Measurements from ENCODE around the gene ADGRB3.

ADGRB3 gene

GRCh38 chr6:68695838-68696237 lies 60.8 kb downstream of the ADGRB3 start:
- in situ Hi-C loops (cut with MboI; ENCODE audit: low sequenced_read_pairs): no loop called here

GRCh38 chr6:68697394-68697793 lies 62.3 kb downstream of the ADGRB3 start:
- in situ Hi-C loops (cut with MboI; ENCODE audit: low sequenced_read_pairs): no loop called here

- in situ Hi-C loops (cut with MboI; ENCODE audit: low sequenced_read_pairs): no loop called here
Measured at GRCh38 chr6:68701159-68701558, 66.1 kb downstream of the ADGRB3 start.

GRCh38 chr6:68704485-68704884 lies 69.4 kb downstream of the ADGRB3 start:
- in situ Hi-C loops (cut with MboI; ENCODE audit: low sequenced_read_pairs): no loop called here

- in situ Hi-C loops (cut with MboI; ENCODE audit: low sequenced_read_pairs): no loop called here
Measured at GRCh38 chr6:68709091-68709490, 74.0 kb downstream of the ADGRB3 start.

GRCh38 chr6:68709882-68710281 lies 74.8 kb downstream of the ADGRB3 start:
- in situ Hi-C loops (cut with MboI; ENCODE audit: low sequenced_read_pairs): no loop called here

GRCh38 chr6:68710496-68710895 lies 75.4 kb downstream of the ADGRB3 start:
- in situ Hi-C loops (cut with MboI; ENCODE audit: low sequenced_read_pairs): no loop called here

GRCh38 chr6:68710916-68711315 lies 75.8 kb downstream of the ADGRB3 start:
- in situ Hi-C loops (cut with MboI; ENCODE audit: low sequenced_read_pairs): no loop called here

GRCh38 chr6:68711386-68712000 lies 76.4 kb downstream of the ADGRB3 start:
- in situ Hi-C loops (cut with MboI; ENCODE audit: low sequenced_read_pairs): no loop called here

GRCh38 chr6:68716620-68717019 lies 81.5 kb downstream of the ADGRB3 start:
- in situ Hi-C loops (cut with MboI; ENCODE audit: low sequenced_read_pairs): no loop called here

GRCh38 chr6:68718385-68719073 lies 83.4 kb downstream of the ADGRB3 start:
- in situ Hi-C loops (cut with MboI; ENCODE audit: low sequenced_read_pairs): no loop called here

- in situ Hi-C loops (cut with MboI; ENCODE audit: low sequenced_read_pairs): no loop called here
Measured at GRCh38 chr6:68719761-68720160, 84.7 kb downstream of the ADGRB3 start.

GRCh38 chr6:68722891-68723527 lies 87.9 kb downstream of the ADGRB3 start:
- in situ Hi-C loops (cut with MboI; ENCODE audit: low sequenced_read_pairs): no loop called here

GRCh38 chr6:68724060-68724459 lies 89.0 kb downstream of the ADGRB3 start:
- in situ Hi-C loops (cut with MboI; ENCODE audit: low sequenced_read_pairs): no loop called here

GRCh38 chr6:68726337-68726736 lies 91.3 kb downstream of the ADGRB3 start:
- in situ Hi-C loops (cut with MboI; ENCODE audit: low sequenced_read_pairs): no loop called here

GRCh38 chr6:68726992-68727391 lies 91.9 kb downstream of the ADGRB3 start:
- in situ Hi-C loops (cut with MboI; ENCODE audit: low sequenced_read_pairs): no loop called here

GRCh38 chr6:68727699-68728098 lies 92.6 kb downstream of the ADGRB3 start:
- in situ Hi-C loops (cut with MboI; ENCODE audit: low sequenced_read_pairs): no loop called here

- in situ Hi-C loops (cut with MboI; ENCODE audit: low sequenced_read_pairs): no loop called here
Measured at GRCh38 chr6:68728159-68728979, 93.3 kb downstream of the ADGRB3 start.

GRCh38 chr6:68729377-68729903 lies 94.4 kb downstream of the ADGRB3 start:
- in situ Hi-C loops (cut with MboI; ENCODE audit: low sequenced_read_pairs): no loop called here

- in situ Hi-C loops (cut with MboI; ENCODE audit: low sequenced_read_pairs): no loop called here
Measured at GRCh38 chr6:68730291-68731054, 95.4 kb downstream of the ADGRB3 start.

All from HL-60/S4 treated with phorbol 12-myristate 13-acetate at 8.2 ng/mL for 4 days and 3 days (cell line).